OCI-LY3 (cell line): ENCODE measurements around the gene TBX4.

ENCODE experiments used
- CTCF ChIP-seq: fragments of 200-600, 300-600 bp; sonication (generic); IDR thresholded peaks from 2 replicates; pipeline ENCODE4 v1.5.1; 2014; ENCODE audit warnings: antibody characterized with exemption, low read length, low read depth
- EZH2phosphoT487 ChIP-seq: fragments of 200-600 bp; shearing (Covaris generic); IDR thresholded peaks from 2 replicates; pipeline ENCODE4 v1.6.1; 2018; ENCODE audit warnings: antibody characterized with exemption, mixed run types, low read depth

GRCh38 chr17:61533797-61534196, 81.6 kb downstream of the TBX4 start:
- TF ChIP-seq CTCF = no peak
- TF ChIP-seq EZH2phosphoT487 = no peak
